SJCRH30 (cell line): Measurements from ENCODE around the gene RNF26. TPM values are rescaled to one million over a fixed set of nuclear protein-coding genes. Genes with fewer than 3 reads are reported as not detected.

Source experiments
- DNase-seq, 2 experiments: peaks; one replicate each; pipeline ENCODE4 v3.0.0-alpha.2; 2015 to 2020
- H3K27ac ChIP-seq: fragments of 250-450 bp; sonication (Bioruptor Pico); 2 replicates; pipeline ENCODE4 v1.5.1; 2020; ENCODE audit warnings: mild to moderate bottlenecking, moderate library complexity
- H3K27me3 ChIP-seq: fragments of 250-450 bp; sonication (Bioruptor Pico); 2 replicates; pipeline ENCODE4 v1.5.1; 2020; ENCODE audit warnings: mild to moderate bottlenecking, moderate library complexity
- H3K36me3 ChIP-seq: fragments of 250-450 bp; sonication (Bioruptor Pico); 2 replicates; pipeline ENCODE4 v1.5.1; 2020; ENCODE audit warnings: mild to moderate bottlenecking, moderate library complexity
- H3K4me1 ChIP-seq: fragments of 250-450 bp; sonication (Bioruptor Pico); 2 replicates; pipeline ENCODE4 v1.5.1; 2020; ENCODE audit warnings: mild to moderate bottlenecking, moderate library complexity
- H3K4me3 ChIP-seq: fragments of 250-450 bp; sonication (Bioruptor Pico); 2 replicates; pipeline ENCODE4 v1.5.1; 2020; ENCODE audit warnings: mild to moderate bottlenecking, moderate library complexity
- H3K9me3 ChIP-seq: fragments of 250-450 bp; sonication (Bioruptor Pico); replicated peaks from 2 replicates; pipeline ENCODE4 v1.5.1; 2020; ENCODE audit warnings: mild to moderate bottlenecking, moderate library complexity
- total RNA-seq: library from RNA; depleted of rRNA; stranded (reverse); fragments of >200 nt; shearing (Covaris generic); gene quantifications from 2 replicates; pipeline ENCODE4 v1.2.3, GENCODE V29; 2014; rRNA removed

The RNF26 gene
- 8.3 and 10.4 TPM in 2 replicates for total RNA-seq

GRCh38 chr11:119334174-119334930 is at the start of gene RNF26:
Gene RNF26 (plus strand): TSS chr11:119334527. CDS start chr11:119335123, 596 bp downstream.
- Histone ChIP-seq H3K27me3 (no peaks in the 10 kb centered on the region), H3K4me1 (peaks cover 5% of the 10 kb centered on the region; the same call in 1 of the 2 replicates), H3K36me3 (no peaks in the 10 kb centered on the region), H3K9me3 (no peaks in the 10 kb centered on the region), H3K27ac (peak within 1 kb of the TSS; percentile 85), H3K4me3 (peak within 1 kb of the TSS; percentile 92)
- DNase-seq = peak; percentile 95 to 97

- Histone ChIP-seq H3K4me3 (no peak overlapping the region), H3K36me3 (no peaks in the 10 kb centered on the region; the same call in 1 of the 2 replicates), H3K27me3 (no peaks in the 10 kb centered on the region), H3K27ac (no peak overlapping the region), H3K9me3 (no peaks in the 10 kb centered on the region), H3K4me1 (no peaks in the 10 kb centered on the region)
- DNase-seq = no peak
These were observed 48.9 kb upstream of the RNF26 start for GRCh38 chr11:119285431-119285830.

GRCh38 chr11:119288219-119288618 is 46.1 kb upstream of the RNF26 start:
- DNase-seq = no peak
- no peaks in the 10 kb centered on the region for H3K4me1 ChIP-seq
- H3K9me3 ChIP-seq = no peaks in the 10 kb centered on the region
- H3K4me3 ChIP-seq = no peak overlapping the region
- no peaks in the 10 kb centered on the region for H3K27me3 ChIP-seq
- peaks cover 4% of the 10 kb centered on the region; the same call in 1 of the 2 replicates for H3K36me3 ChIP-seq
- H3K27ac ChIP-seq = no peak overlapping the region

GRCh38 chr11:119290894-119291497 is 43.3 kb upstream of the RNF26 start:
- no peaks in the 10 kb centered on the region for H3K4me1 ChIP-seq
- no peak for DNase-seq
- no peak overlapping the region for H3K27ac ChIP-seq
- H3K4me3 ChIP-seq = no peak overlapping the region
- H3K27me3 ChIP-seq = no peaks in the 10 kb centered on the region
- H3K36me3 ChIP-seq = peaks cover 4% of the 10 kb centered on the region; the same call in 1 of the 2 replicates
- H3K9me3 ChIP-seq = no peaks in the 10 kb centered on the region

GRCh38 chr11:119293461-119293860 is 40.9 kb upstream of the RNF26 start:
- Histone ChIP-seq H3K27me3 (no peaks in the 10 kb centered on the region), H3K27ac (no peak overlapping the region), H3K9me3 (no peaks in the 10 kb centered on the region), H3K36me3 (peaks cover 4% of the 10 kb centered on the region; the same call in 1 of the 2 replicates), H3K4me3 (no peak overlapping the region), H3K4me1 (no peaks in the 10 kb centered on the region)
- no peak for DNase-seq

- Histone ChIP-seq H3K27ac (no peak overlapping the region), H3K9me3 (no peaks in the 10 kb centered on the region), H3K4me1 (no peaks in the 10 kb centered on the region), H3K27me3 (no peaks in the 10 kb centered on the region), H3K36me3 (peaks cover 4% of the 10 kb centered on the region; the same call in 1 of the 2 replicates), H3K4me3 (no peak overlapping the region)
- DNase-seq = no peak
These were observed 39.1 kb upstream of the RNF26 start for GRCh38 chr11:119295178-119295577.

GRCh38 chr11:119297938-119298337 is 36.4 kb upstream of the RNF26 start:
- no peaks in the 10 kb centered on the region for H3K9me3 ChIP-seq
- H3K27me3 ChIP-seq = no peaks in the 10 kb centered on the region
- no peaks in the 10 kb centered on the region; the same call in 1 of the 2 replicates for H3K36me3 ChIP-seq
- H3K27ac ChIP-seq = no peak overlapping the region
- no peak overlapping the region for H3K4me3 ChIP-seq
- no peaks in the 10 kb centered on the region for H3K4me1 ChIP-seq
- DNase-seq = no peak

GRCh38 chr11:119298726-119299125 is 35.6 kb upstream of the RNF26 start:
- no peak overlapping the region for H3K27ac ChIP-seq
- no peaks in the 10 kb centered on the region for H3K27me3 ChIP-seq
- DNase-seq = no peak
- H3K4me1 ChIP-seq = no peaks in the 10 kb centered on the region
- H3K36me3 ChIP-seq = no peaks in the 10 kb centered on the region; the same call in 1 of the 2 replicates
- H3K9me3 ChIP-seq = no peaks in the 10 kb centered on the region
- no peak overlapping the region for H3K4me3 ChIP-seq

GRCh38 chr11:119299416-119299815 is 34.9 kb upstream of the RNF26 start:
- Histone ChIP-seq H3K9me3 (no peaks in the 10 kb centered on the region), H3K4me3 (no peak overlapping the region), H3K36me3 (no peaks in the 10 kb centered on the region; the same call in 1 of the 2 replicates), H3K27me3 (no peaks in the 10 kb centered on the region), H3K4me1 (no peaks in the 10 kb centered on the region), H3K27ac (no peak overlapping the region)
- no peak for DNase-seq

- DNase-seq = no peak
- no peaks in the 10 kb centered on the region for H3K4me1 ChIP-seq
- no peak overlapping the region for H3K27ac ChIP-seq
- H3K27me3 ChIP-seq = no peaks in the 10 kb centered on the region
- no peaks in the 10 kb centered on the region for H3K9me3 ChIP-seq
- no peak overlapping the region for H3K4me3 ChIP-seq
- no peaks in the 10 kb centered on the region; the same call in 1 of the 2 replicates for H3K36me3 ChIP-seq
These were observed 33.9 kb upstream of the RNF26 start for GRCh38 chr11:119300198-119300964.

- no peak overlapping the region for H3K4me3 ChIP-seq
- H3K36me3 ChIP-seq = no peaks in the 10 kb centered on the region; the same call in 1 of the 2 replicates
- H3K27ac ChIP-seq = no peak overlapping the region
- no peak for DNase-seq
- no peaks in the 10 kb centered on the region for H3K4me1 ChIP-seq
- H3K27me3 ChIP-seq = no peaks in the 10 kb centered on the region
- H3K9me3 ChIP-seq = no peaks in the 10 kb centered on the region
These were observed 31.1 kb upstream of the RNF26 start for GRCh38 chr11:119303227-119303718.

- no peak overlapping the region for H3K27ac ChIP-seq
- H3K9me3 ChIP-seq = no peaks in the 10 kb centered on the region
- H3K4me1 ChIP-seq = no peaks in the 10 kb centered on the region
- H3K36me3 ChIP-seq = no peaks in the 10 kb centered on the region
- H3K27me3 ChIP-seq = no peaks in the 10 kb centered on the region
- DNase-seq = no peak
- no peak overlapping the region for H3K4me3 ChIP-seq
These were observed 28.6 kb upstream of the RNF26 start for GRCh38 chr11:119305556-119306372.

GRCh38 chr11:119306373-119306890 is 27.9 kb upstream of the RNF26 start:
- Histone ChIP-seq H3K36me3 (0 out of 2 replicates have a peak, but pooled peaks cover 2% of the 10 kb centered on the region), H3K4me1 (no peaks in the 10 kb centered on the region), H3K27ac (no peak overlapping the region), H3K9me3 (no peaks in the 10 kb centered on the region), H3K4me3 (no peak overlapping the region), H3K27me3 (no peaks in the 10 kb centered on the region)
- DNase-seq = no peak

- no peaks in the 10 kb centered on the region for H3K4me1 ChIP-seq
- no peak for DNase-seq
- no peaks in the 10 kb centered on the region for H3K27me3 ChIP-seq
- no peak overlapping the region for H3K27ac ChIP-seq
- 0 out of 2 replicates have a peak, but pooled peaks cover 2% of the 10 kb centered on the region for H3K36me3 ChIP-seq
- no peaks in the 10 kb centered on the region for H3K9me3 ChIP-seq
- H3K4me3 ChIP-seq = no peak overlapping the region
These were observed 27.1 kb upstream of the RNF26 start for GRCh38 chr11:119307219-119307618.
